Measurements from ENCODE around the gene CRYGA. TPM values are rescaled to one million over a fixed set of nuclear protein-coding genes. Genes with fewer than 3 reads are reported as not detected.

Gene CRYGA
- total and polyA plus RNA-seq, 2 donors (not counting 3 experiments of a cell fraction or from before 2014, with no cell fraction given): not detected

DNA sequence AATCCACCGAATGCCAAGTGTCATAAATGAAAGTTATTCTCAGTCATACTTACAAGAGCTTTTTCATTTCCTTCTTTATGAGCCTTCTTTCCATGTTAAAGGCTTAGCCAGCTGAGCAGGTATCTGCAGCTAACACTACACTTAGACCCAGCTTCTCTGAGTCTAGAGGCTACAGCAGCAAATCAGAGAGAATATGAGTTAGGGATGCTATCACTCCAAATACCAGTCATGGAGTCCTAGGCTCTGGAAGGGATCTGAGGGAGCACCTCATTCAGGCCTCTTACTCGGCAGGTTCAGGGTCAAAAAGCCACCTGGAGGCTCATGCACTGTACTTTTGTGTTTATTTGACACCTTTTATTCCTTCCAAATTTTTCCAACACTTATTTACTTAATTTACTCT is 23.5 kb upstream of the CRYGA start:
- no peak for FAIRE-seq
- dilution Hi-C loops (cut with MboI; ENCODE audit: extremely low pct_ligation_motif_present, low sequenced_read_pairs): no loop called here

DNA sequence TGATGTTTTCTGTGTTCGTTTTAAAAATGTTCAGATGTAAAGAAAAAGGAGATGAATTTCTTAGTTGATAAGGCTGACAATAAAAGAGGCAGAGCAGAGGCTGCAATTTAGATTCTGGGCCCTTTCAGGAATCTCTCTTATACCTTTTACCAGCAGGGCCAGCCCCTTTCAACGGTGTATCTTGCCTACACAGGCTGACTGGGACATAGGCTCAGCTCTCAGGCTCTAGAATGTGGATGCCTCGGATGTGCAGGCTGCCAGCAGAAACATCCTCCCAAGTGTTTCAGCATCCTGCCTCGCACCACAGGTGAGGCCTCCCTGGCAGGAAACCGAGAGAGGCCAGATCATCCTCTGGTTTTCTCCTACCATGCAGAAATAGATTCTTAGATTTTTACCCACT is 23.1 kb upstream of the CRYGA start:
- no peak overlapping the region for H3K4me3 ChIP-seq (replicated peaks in 1 of 3; ENCODE audit: insufficient read depth in 1 of 3, low read depth in 1 of 3, low read length in 3 of 3)
- dilution Hi-C loops (cut with MboI; ENCODE audit: extremely low pct_ligation_motif_present, low sequenced_read_pairs) (no loop called here), intact Hi-C loops (cut with micrococcal nuclease) (no loop called here)
- no peak overlapping the region for H3K4me2 ChIP-seq (ENCODE audit: insufficient read depth, low read length)
- no peaks in the 10 kb centered on the region for H3K36me3 ChIP-seq (ENCODE audit: control insufficient read depth in 2 of 2, extremely low read depth in 1 of 2, insufficient read depth in 2 of 2, low read length in 2 of 2)
- H3K27ac ChIP-seq (ENCODE audit: insufficient read depth, low read depth, low read length): no peak overlapping the region
- POLR2A ChIA-PET: no interaction called here
- H3K27me3 ChIP-seq (ENCODE audit: control insufficient read depth in 2 of 2, insufficient read depth in 2 of 2, low read length in 2 of 2): peaks cover 20 to 22% of the 10 kb centered on the region in 2 experiments
- H3K9me1 ChIP-seq (replicated peaks; ENCODE audit: control insufficient read depth, extremely low read depth, insufficient read depth, low read length): no peaks in the 10 kb centered on the region
- DNase-seq (ENCODE audit: low read depth, low spot score) (no peak), FAIRE-seq (no peak)
- H3K4me1 ChIP-seq (ENCODE audit: control insufficient read depth, extremely low read depth, insufficient read depth, low read length): no peaks in the 10 kb centered on the region
- no TSS peak for BruUV-seq (replicated peaks)
- H4K20me1 ChIP-seq (replicated peaks; ENCODE audit: control insufficient read depth, extremely low read depth, insufficient read depth, low read length): no peaks in the 10 kb centered on the region
- H3K79me2 ChIP-seq (ENCODE audit: control insufficient read depth, insufficient read depth, low read length): no peaks in the 10 kb centered on the region
- no peak overlapping the region for H2AFZ ChIP-seq (ENCODE audit: low read depth, low read length)
- H3K9ac ChIP-seq (replicated peaks; ENCODE audit: extremely low read depth, insufficient read depth, low read length): no peak overlapping the region
- TF ChIP-seq GATA2 (IDR thresholded peaks at IDR 0.05; ENCODE audit: insufficient read depth, insufficient read length, low read depth, low read length) (no peak), MYC (IDR thresholded peaks at IDR 0.05; ENCODE audit: low read depth, low read length) (no peak), JUN (IDR thresholded peaks at IDR 0.05; ENCODE audit: borderline replicate concordance, insufficient read depth, insufficient read length, low read depth) (no peak), EZH2 (IDR thresholded peaks at IDR 0.05; ENCODE audit: borderline replicate concordance, low read depth, low read length, severe bottlenecking) (no peak)
- TF ChIP-seq, protein P1, sequence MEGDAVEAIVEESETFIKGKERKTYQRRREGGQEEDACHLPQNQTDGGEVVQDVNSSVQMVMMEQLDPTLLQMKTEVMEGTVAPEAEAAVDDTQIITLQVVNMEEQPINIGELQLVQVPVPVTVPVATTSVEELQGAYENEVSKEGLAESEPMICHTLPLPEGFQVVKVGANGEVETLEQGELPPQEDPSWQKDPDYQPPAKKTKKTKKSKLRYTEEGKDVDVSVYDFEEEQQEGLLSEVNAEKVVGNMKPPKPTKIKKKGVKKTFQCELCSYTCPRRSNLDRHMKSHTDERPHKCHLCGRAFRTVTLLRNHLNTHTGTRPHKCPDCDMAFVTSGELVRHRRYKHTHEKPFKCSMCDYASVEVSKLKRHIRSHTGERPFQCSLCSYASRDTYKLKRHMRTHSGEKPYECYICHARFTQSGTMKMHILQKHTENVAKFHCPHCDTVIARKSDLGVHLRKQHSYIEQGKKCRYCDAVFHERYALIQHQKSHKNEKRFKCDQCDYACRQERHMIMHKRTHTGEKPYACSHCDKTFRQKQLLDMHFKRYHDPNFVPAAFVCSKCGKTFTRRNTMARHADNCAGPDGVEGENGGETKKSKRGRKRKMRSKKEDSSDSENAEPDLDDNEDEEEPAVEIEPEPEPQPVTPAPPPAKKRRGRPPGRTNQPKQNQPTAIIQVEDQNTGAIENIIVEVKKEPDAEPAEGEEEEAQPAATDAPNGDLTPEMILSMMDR (IDR thresholded peaks at IDR 0.05; ENCODE audit: extremely low read depth in 1 of 2, insufficient read depth in 1 of 2, low read depth in 1 of 2, low read length in 2 of 2): no peak
- H3K9me3 ChIP-seq (replicated peaks; ENCODE audit: control insufficient read depth, insufficient read depth, low read length): no peaks in the 10 kb centered on the region
- CTCF ChIA-PET: interaction anchor here (3.7 kb wide), 1 partner anchor 11 kb away, joined by 22 read pairs; no protein-coding TSS in a partner anchor

More for the DNA sequence above, 23.5 kb upstream of the CRYGA start:
- Histone ChIP-seq H4K20me1 (replicated peaks; ENCODE audit: control insufficient read depth, extremely low read depth, insufficient read depth, low read length) (no peaks in the 10 kb centered on the region), H3K4me2 (ENCODE audit: insufficient read depth, low read length) (no peak overlapping the region), H3K36me3 (ENCODE audit: control insufficient read depth in 2 of 2, extremely low read depth in 1 of 2, insufficient read depth in 2 of 2, low read length in 2 of 2) (no peaks in the 10 kb centered on the region), H3K27me3 (ENCODE audit: control insufficient read depth in 2 of 2, insufficient read depth in 2 of 2, low read length in 2 of 2) (peaks cover 20 to 22% of the 10 kb centered on the region in 2 experiments), H2AFZ (ENCODE audit: low read depth, low read length) (no peak overlapping the region), H3K9ac (replicated peaks; ENCODE audit: extremely low read depth, insufficient read depth, low read length) (no peak overlapping the region), H3K4me3 (replicated peaks in 1 of 3; ENCODE audit: insufficient read depth in 1 of 3, low read depth in 1 of 3, low read length in 3 of 3) (no peak overlapping the region), H3K79me2 (ENCODE audit: control insufficient read depth, insufficient read depth, low read length) (no peaks in the 10 kb centered on the region), H3K9me1 (replicated peaks; ENCODE audit: control insufficient read depth, extremely low read depth, insufficient read depth, low read length) (no peaks in the 10 kb centered on the region), H3K27ac (ENCODE audit: insufficient read depth, low read depth, low read length) (no peak overlapping the region), H3K4me1 (ENCODE audit: control insufficient read depth, extremely low read depth, insufficient read depth, low read length) (no peaks in the 10 kb centered on the region), H3K9me3 (replicated peaks; ENCODE audit: control insufficient read depth, insufficient read depth, low read length) (no peaks in the 10 kb centered on the region)
- TF ChIP-seq GATA2 (IDR thresholded peaks at IDR 0.05; ENCODE audit: insufficient read depth, insufficient read length, low read depth, low read length) (no peak), POLR2AphosphoS5 (IDR thresholded peaks at IDR 0.05; ENCODE audit: insufficient read depth, low read depth, low read length) (no peak)
- intact Hi-C loops (cut with micrococcal nuclease): no loop called here
- CTCF ChIA-PET: interaction anchor here (0.5 kb wide), 1 partner anchor 42 kb away, joined by 3 read pairs; no protein-coding TSS in a partner anchor
- POLR2A ChIA-PET: no interaction called here
- no peak for DNase-seq (ENCODE audit: low read depth, low spot score)
- no TSS peak for BruUV-seq (replicated peaks)

Measured in endothelial cell of umbilical vein (primary cell).